Muscle of arm (tissue), 12 donors: Measurements from ENCODE around the gene TLE7. TPM values are rescaled to one million over a fixed set of nuclear protein-coding genes. Genes with fewer than 3 reads are reported as not detected.

Experiments
- DNase-seq: peaks from one replicate; pipeline ENCODE4 v3.0.0-alpha.2; 2013
- polyA plus RNA-seq, 12 donors: library from polyadenylated mRNA; unstranded; fragments of 120-200 nt; gene quantifications; one replicate each; pipeline ENCODE4 v1.2.1, GENCODE V29; 2013; ENCODE audit not compliant: insufficient read length in 12 of 12

TLE7 gene
- polyA plus RNA-seq, 12 donors: not detected

- no peak for DNase-seq
Measured at GRCh38 chr16:71413341-71413740, 28.5 kb downstream of the TLE7 start.

- DNase-seq: peak; percentile 70
Measured at GRCh38 chr16:71412270-71413160, 29.3 kb downstream of the TLE7 start.

- no peak for DNase-seq
Measured at GRCh38 chr16:71410146-71410545, 31.7 kb downstream of the TLE7 start.

- no peak for DNase-seq
Measured at GRCh38 chr16:71409011-71409775, 32.7 kb downstream of the TLE7 start.

GRCh38 chr16:71408536-71408935 lies 33.3 kb downstream of the TLE7 start:
- no peak for DNase-seq

GRCh38 chr16:71407731-71408130 lies 34.1 kb downstream of the TLE7 start:
- no peak for DNase-seq

- no peak for DNase-seq
Measured at GRCh38 chr16:71406724-71407123, 35.1 kb downstream of the TLE7 start.

- DNase-seq: no peak
Measured at GRCh38 chr16:71406316-71406715, 35.5 kb downstream of the TLE7 start.

- no peak for DNase-seq
Measured at GRCh38 chr16:71404364-71404763, 37.5 kb downstream of the TLE7 start.

GRCh38 chr16:71402674-71403073 lies 39.2 kb downstream of the TLE7 start:
- no peak for DNase-seq

- no peak for DNase-seq
Measured at GRCh38 chr16:71402007-71402406, 39.8 kb downstream of the TLE7 start.

- no peak for DNase-seq
Measured at GRCh38 chr16:71399801-71400563, 41.9 kb downstream of the TLE7 start.

GRCh38 chr16:71396594-71396993 lies 45.3 kb downstream of the TLE7 start:
- DNase-seq: no peak

GRCh38 chr16:71389330-71389729 lies 52.5 kb downstream of the TLE7 start:
- DNase-seq: no peak

- no peak for DNase-seq
Measured at GRCh38 chr16:71387045-71387871, 54.6 kb downstream of the TLE7 start.

- no peak for DNase-seq
Measured at GRCh38 chr16:71384073-71384724, 57.7 kb downstream of the TLE7 start.

- no peak for DNase-seq
Measured at GRCh38 chr16:71383054-71383773, 58.6 kb downstream of the TLE7 start.

GRCh38 chr16:71380831-71381230 lies 61.0 kb downstream of the TLE7 start:
- no peak for DNase-seq
